GM12864 (cell line): ENCODE data around the gene OBSCN.

Experiments
- DNase-seq: peaks from one replicate; pipeline ENCODE4 v3.0.0-alpha.2; 2011; ENCODE audit warnings: low read depth
- H3K4me3 ChIP-seq: 2 replicates; pipeline ENCODE4 v1.5.1; 2011; ENCODE audit warnings: mild to moderate bottlenecking, low read depth, low read length, control low read depth
- TF ChIP-seq, protein P1 (sequence below): IDR thresholded peaks from 2 replicates; pipeline ENCODE4 v1.5.1; 2011; ENCODE audit warnings: low read depth, mild to moderate bottlenecking, moderate library complexity, low read length, control low read depth, inconsistent platforms; ENCODE audit errors: missing control alignments

Gene OBSCN

GRCh38 chr1:228162286-228163006 is 45.4 kb upstream of the OBSCN start:
- TF ChIP-seq, protein P1, sequence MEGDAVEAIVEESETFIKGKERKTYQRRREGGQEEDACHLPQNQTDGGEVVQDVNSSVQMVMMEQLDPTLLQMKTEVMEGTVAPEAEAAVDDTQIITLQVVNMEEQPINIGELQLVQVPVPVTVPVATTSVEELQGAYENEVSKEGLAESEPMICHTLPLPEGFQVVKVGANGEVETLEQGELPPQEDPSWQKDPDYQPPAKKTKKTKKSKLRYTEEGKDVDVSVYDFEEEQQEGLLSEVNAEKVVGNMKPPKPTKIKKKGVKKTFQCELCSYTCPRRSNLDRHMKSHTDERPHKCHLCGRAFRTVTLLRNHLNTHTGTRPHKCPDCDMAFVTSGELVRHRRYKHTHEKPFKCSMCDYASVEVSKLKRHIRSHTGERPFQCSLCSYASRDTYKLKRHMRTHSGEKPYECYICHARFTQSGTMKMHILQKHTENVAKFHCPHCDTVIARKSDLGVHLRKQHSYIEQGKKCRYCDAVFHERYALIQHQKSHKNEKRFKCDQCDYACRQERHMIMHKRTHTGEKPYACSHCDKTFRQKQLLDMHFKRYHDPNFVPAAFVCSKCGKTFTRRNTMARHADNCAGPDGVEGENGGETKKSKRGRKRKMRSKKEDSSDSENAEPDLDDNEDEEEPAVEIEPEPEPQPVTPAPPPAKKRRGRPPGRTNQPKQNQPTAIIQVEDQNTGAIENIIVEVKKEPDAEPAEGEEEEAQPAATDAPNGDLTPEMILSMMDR, result no peak
- DNase-seq, result no peak
- no peak overlapping the region for H3K4me3 ChIP-seq

DNA sequence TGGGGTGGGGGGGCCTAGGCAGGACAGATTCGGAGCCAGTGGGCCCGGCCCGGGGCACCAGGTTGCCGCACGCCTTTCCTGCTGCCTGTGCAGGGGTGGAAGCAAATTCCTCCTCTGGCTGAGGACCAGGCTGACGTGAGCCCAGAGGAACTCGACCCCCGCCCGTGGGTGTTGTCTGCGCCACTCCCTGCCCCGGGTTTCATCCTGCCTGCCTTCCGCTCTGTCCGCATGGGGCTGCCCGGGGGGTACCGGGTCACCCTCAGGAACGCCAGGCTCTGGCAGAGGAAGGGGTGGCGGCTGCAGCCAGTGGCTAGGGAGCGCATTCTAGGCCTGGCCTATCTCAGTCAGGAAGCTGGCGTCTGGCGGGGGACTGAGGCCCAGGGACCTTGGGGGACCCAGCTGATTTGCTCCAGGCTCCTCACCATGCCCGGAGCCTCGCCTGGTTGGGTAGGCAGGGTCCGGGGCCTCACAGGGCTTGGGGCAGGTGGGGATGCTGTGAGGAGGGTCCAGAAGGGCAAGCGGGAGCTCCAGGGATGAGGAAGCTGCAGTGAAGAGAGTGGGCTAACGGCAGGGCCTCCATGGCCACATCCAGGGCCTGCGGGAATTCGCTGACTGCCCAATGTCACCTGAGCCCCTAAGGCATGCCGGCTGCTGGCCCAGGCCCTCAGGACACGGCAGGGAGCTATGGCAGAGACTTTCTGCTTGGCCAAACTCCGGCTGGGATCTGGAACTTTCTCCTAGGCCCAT is 44.7 kb upstream of the OBSCN start:
- no peak overlapping the region for H3K4me3 ChIP-seq
- TF ChIP-seq, protein P1, result no peak
- DNase-seq, result no peak

DNA sequence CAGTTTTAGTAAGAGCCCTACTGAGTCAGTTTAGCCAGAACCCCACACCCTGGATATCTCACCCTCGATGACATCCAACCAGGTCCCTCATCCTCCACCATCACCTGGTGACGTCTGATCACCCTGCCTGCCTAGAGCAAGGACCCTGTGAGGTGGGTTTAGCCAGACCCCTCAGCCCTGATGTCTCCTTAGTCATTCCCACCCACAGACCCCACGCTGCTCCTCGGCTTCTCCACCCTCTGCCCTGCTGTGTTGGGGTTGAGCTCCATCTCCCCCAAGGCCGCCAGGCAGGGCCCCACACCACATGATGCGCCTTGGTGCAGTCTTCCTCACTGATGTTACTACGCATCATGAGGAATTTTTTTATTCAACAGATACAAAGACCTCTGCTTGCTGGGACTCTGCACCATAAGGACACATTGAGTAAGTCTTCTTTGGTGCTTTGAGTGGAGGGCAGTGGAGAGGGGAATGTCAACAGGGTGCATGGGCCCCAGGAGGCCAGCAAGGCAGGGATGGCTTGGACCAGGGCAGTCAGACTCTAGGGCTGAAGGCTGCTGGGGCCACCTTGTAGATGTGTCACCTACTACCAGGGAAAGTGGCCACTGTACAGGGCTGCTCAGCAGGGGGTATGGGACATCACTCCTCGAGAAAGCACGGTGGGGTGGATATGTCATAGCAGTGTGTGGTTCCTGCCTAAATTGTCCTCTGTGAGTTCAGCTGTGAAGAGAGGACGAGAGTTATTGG is 43.9 kb upstream of the OBSCN start:
- H3K4me3 ChIP-seq, result no peak overlapping the region
- no peak for DNase-seq
- TF ChIP-seq, protein P1, result no peak

GRCh38 chr1:228164561-228165371 is 43.1 kb upstream of the OBSCN start:
- peak overlapping the region; percentile 54 for H3K4me3 ChIP-seq
- no peak for DNase-seq
- TF ChIP-seq, protein P1, result no peak

DNA sequence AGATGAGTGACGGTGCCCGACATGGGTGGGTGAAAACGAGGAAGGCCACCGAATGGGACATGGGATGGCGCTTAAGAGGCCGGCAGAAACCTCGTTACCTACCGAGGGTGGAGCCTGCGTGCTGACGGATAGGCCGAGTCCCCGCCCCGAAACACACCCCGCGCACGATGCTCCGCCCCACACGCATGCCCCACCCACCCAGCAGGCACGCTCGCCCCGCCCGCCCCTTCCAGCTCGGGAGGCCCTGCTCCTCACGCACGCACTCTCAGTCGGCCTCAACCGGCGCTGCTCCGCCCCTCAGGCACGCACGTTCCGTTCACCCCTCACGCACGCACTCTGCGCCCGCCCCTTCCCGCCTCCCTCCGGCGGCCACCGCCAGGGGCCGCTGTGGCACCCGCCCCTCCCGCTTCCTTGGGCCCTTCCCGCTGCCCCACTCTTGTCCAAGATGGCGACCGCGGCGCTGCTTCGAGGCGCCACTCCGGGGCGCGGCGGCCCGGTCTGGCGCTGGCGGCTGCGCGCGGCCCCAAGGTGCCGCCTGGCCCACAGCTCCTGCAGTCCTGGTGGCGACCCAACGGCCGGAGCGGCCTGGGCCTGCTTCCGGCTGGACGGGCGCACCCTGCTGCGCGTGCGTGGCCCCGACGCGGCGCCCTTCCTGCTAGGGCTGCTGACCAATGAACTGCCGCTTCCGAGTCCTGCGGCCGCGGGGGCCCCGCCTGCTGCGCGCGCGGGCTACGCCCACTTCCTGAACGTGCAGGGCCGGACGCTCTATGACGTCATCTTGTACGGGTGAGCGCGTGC is 42.3 kb upstream of the OBSCN start, which contains the start of gene IBA57:
TSS of gene IBA57 (plus strand) at position 433 of the 798 bp plus-strand sequence. CDS start at position 446, 13 bp downstream.
- peak within 1 kb of the TSS; percentile 75 for H3K4me3 ChIP-seq
- TF ChIP-seq, protein P1, result peak; percentile 89
- DNase-seq, result peak; percentile 95
